ENCODE data around the gene PPP1R14C. TPM values are rescaled to one million over a fixed set of nuclear protein-coding genes. Genes with fewer than 3 reads are reported as not detected.

Gene PPP1R14C
- polyA plus RNA-seq, 1 donor (not counting 4 experiments of a cell fraction or from before 2014, with no cell fraction given), result 50.6 TPM

DNA sequence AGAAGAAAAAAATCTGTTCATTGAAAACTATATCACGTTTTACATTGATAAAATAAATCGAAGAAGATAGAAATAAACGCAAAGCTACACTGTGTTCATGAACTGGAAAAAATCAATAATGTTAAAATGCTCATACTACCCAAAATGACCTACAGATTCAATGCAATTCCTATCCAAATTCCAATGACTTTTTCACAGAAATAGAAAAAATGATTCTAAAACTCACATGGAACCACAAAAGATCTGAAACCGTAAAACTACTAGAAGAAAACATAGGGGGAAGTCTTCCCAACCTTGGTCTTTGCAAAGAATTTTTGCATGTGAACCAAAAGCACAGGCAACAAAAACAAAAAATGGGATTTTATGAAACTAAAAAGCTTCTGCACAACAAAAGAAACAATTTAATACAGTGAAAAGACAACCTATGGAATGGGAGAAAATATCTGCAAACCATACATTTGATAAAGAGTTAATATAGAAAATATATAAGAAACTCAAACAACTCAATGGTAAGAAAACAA, 40.0 kb upstream of the PPP1R14C start:
- no peaks in the 10 kb centered on the region for H3K36me3 ChIP-seq (ENCODE audit: control insufficient read depth in 2 of 2, extremely low read depth in 1 of 2, insufficient read depth in 2 of 2, low read length in 2 of 2)
- FAIRE-seq (no peak), DNase-seq (ENCODE audit: low read depth, low spot score) (no peak)
- no peak overlapping the region for H3K4me3 ChIP-seq (ENCODE audit: control insufficient read depth in 2 of 3, extremely low read depth in 1 of 3, insufficient read depth in 2 of 3, low read depth in 1 of 3, low read length in 3 of 3)
- H2AFZ ChIP-seq (ENCODE audit: control insufficient read depth, low read length), result no peak overlapping the region
- no peaks in the 10 kb centered on the region for H3K79me2 ChIP-seq (ENCODE audit: control insufficient read depth, insufficient read depth, low read length)
- dilution Hi-C loops (cut with MboI; ENCODE audit: extremely low pct_ligation_motif_present, low sequenced_read_pairs), result no loop called here
- H3K27me3 ChIP-seq (ENCODE audit: control insufficient read depth, extremely low read depth, insufficient read depth, low read length), result no peaks in the 10 kb centered on the region
- H3K9me3 ChIP-seq (ENCODE audit: control insufficient read depth, low read depth, low read length), result no peaks in the 10 kb centered on the region
- TF ChIP-seq, protein P1, sequence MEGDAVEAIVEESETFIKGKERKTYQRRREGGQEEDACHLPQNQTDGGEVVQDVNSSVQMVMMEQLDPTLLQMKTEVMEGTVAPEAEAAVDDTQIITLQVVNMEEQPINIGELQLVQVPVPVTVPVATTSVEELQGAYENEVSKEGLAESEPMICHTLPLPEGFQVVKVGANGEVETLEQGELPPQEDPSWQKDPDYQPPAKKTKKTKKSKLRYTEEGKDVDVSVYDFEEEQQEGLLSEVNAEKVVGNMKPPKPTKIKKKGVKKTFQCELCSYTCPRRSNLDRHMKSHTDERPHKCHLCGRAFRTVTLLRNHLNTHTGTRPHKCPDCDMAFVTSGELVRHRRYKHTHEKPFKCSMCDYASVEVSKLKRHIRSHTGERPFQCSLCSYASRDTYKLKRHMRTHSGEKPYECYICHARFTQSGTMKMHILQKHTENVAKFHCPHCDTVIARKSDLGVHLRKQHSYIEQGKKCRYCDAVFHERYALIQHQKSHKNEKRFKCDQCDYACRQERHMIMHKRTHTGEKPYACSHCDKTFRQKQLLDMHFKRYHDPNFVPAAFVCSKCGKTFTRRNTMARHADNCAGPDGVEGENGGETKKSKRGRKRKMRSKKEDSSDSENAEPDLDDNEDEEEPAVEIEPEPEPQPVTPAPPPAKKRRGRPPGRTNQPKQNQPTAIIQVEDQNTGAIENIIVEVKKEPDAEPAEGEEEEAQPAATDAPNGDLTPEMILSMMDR (optimal IDR thresholded peaks at IDR 0.05 in 1 of 3, IDR thresholded peaks at IDR 0.05 in 1 of 3, conservative IDR thresholded peaks at IDR 0.05 in 1 of 3; ENCODE audit: extremely low read depth in 1 of 3, insufficient read depth in 2 of 3, low read length in 3 of 3), result no peak
- no peak for TF ChIP-seq EZH2 (IDR thresholded peaks at IDR 0.05; ENCODE audit: low read length)
- H4K20me1 ChIP-seq (ENCODE audit: control insufficient read depth, extremely low read depth, insufficient read depth, low read length), result no peaks in the 10 kb centered on the region
- H3K27ac ChIP-seq (ENCODE audit: control insufficient read depth, insufficient read depth, low read length), result no peak overlapping the region
- no peak overlapping the region for H3K4me2 ChIP-seq (ENCODE audit: control insufficient read depth, extremely low read depth, insufficient read depth, low read depth, low read length)
- no peak overlapping the region for H3K9ac ChIP-seq (ENCODE audit: control insufficient read depth, extremely low read depth, insufficient read depth, low read length)
- no peaks in the 10 kb centered on the region for H3K9me1 ChIP-seq (ENCODE audit: control insufficient read depth, extremely low read depth, insufficient read depth, low read length)
- H3K4me1 ChIP-seq (ENCODE audit: control insufficient read depth, extremely low read depth, insufficient read depth, low read length), result no peaks in the 10 kb centered on the region

GRCh38 chr6:150112233-150112632, 30.6 kb upstream of the PPP1R14C start:
- Histone ChIP-seq H3K4me2 (ENCODE audit: control insufficient read depth, extremely low read depth, insufficient read depth, low read depth, low read length) (no peak overlapping the region), H3K9me1 (ENCODE audit: control insufficient read depth, extremely low read depth, insufficient read depth, low read length) (no peaks in the 10 kb centered on the region), H3K4me1 (ENCODE audit: control insufficient read depth, extremely low read depth, insufficient read depth, low read length) (peaks cover 6% of the 10 kb centered on the region), H2AFZ (ENCODE audit: control insufficient read depth, low read length) (no peak overlapping the region), H3K9ac (ENCODE audit: control insufficient read depth, extremely low read depth, insufficient read depth, low read length) (no peak overlapping the region), H3K9me3 (ENCODE audit: control insufficient read depth, low read depth, low read length) (no peaks in the 10 kb centered on the region), H3K27ac (ENCODE audit: control insufficient read depth, insufficient read depth, low read length) (no peak overlapping the region), H4K20me1 (ENCODE audit: control insufficient read depth, extremely low read depth, insufficient read depth, low read length) (no peaks in the 10 kb centered on the region), H3K27me3 (ENCODE audit: control insufficient read depth, extremely low read depth, insufficient read depth, low read length) (no peaks in the 10 kb centered on the region), H3K4me3 (ENCODE audit: control insufficient read depth in 2 of 3, extremely low read depth in 1 of 3, insufficient read depth in 2 of 3, low read depth in 1 of 3, low read length in 3 of 3) (no peak overlapping the region), H3K79me2 (ENCODE audit: control insufficient read depth, insufficient read depth, low read length) (no peaks in the 10 kb centered on the region), H3K36me3 (ENCODE audit: control insufficient read depth in 2 of 2, extremely low read depth in 1 of 2, insufficient read depth in 2 of 2, low read length in 2 of 2) (no peaks in the 10 kb centered on the region)
- TF ChIP-seq EZH2 (IDR thresholded peaks at IDR 0.05; ENCODE audit: low read length), result no peak
- TF ChIP-seq, protein P1 (optimal IDR thresholded peaks at IDR 0.05 in 1 of 3, IDR thresholded peaks at IDR 0.05 in 1 of 3, conservative IDR thresholded peaks at IDR 0.05 in 1 of 3; ENCODE audit: extremely low read depth in 1 of 3, insufficient read depth in 2 of 3, low read length in 3 of 3), result no peak
- DNase-seq (ENCODE audit: low read depth, low spot score), result no peak
- no peak for FAIRE-seq
- dilution Hi-C loops (cut with MboI; ENCODE audit: extremely low pct_ligation_motif_present, low sequenced_read_pairs), result no loop called here

All from keratinocyte (primary cell).